Esophagus muscularis mucosa (tissue), 4 donors: ENCODE data around the gene ATP2A3. TPM values are rescaled to one million over a fixed set of nuclear protein-coding genes. Genes with fewer than 3 reads are reported as not detected.
A peak's percentile ranks its signal among the peaks of the same experiment; 100 is the strongest.

ENCODE experiments used
- DNase-seq: peaks from one replicate; pipeline ENCODE4 v3.0.0-alpha.2; 2017; ENCODE audit errors: extremely low spot score
- H3K27ac ChIP-seq, 4 donors: fragments of 200-600 bp; sonication (generic); replicated peaks in 1 of 4; 1 replicate in 3 of 4; 2 replicates in 1 of 4; pipeline ENCODE4 v1.5.1; 2016 to 2019; ENCODE audit warnings: mild to moderate bottlenecking in 1 of 4
- H3K27me3 ChIP-seq, 4 donors: fragments of 200-600 bp; sonication (generic); one replicate each; pipeline versions ENCODE4 v1.5.1 to v1.6.0; 2016 to 2019
- H3K36me3 ChIP-seq, 4 donors: fragments of 200-600 bp; sonication (generic); one replicate each; pipeline ENCODE4 v1.5.1; 2016 to 2019
- H3K4me1 ChIP-seq, 4 donors: fragments of 200-600 bp; sonication (generic); one replicate each; pipeline ENCODE4 v1.5.1; 2016 to 2019
- H3K4me3 ChIP-seq, 4 donors: fragments of 200-600 bp; sonication (generic); 1 replicate in 2 of 4; 2 replicates in 2 of 4; pipeline ENCODE4 v1.5.1; 2016 to 2019; ENCODE audit warnings: mild to moderate bottlenecking in 4 of 4, moderate library complexity in 1 of 4
- H3K9me3 ChIP-seq, 4 donors: fragments of 200-600 bp; sonication (generic); 1 replicate in 3 of 4; 2 replicates in 1 of 4; pipeline ENCODE4 v1.5.1; 2016 to 2019
- CTCF ChIP-seq, 3 experiments: fragments of 200-600 bp in 2 of 3; fragments of 450-650 bp in 1 of 3; sonication (generic) in 2 of 3; IDR thresholded peaks; one replicate each; pipeline ENCODE4 v1.5.1; 2017 to 2019; ENCODE audit warnings: antibody characterized with exemption in 3 of 3, mild to moderate bottlenecking in 2 of 3, moderate library complexity in 1 of 3
- EP300 ChIP-seq: sonication (generic); formaldehyde crosslinking; IDR thresholded peaks from one replicate; pipeline ENCODE4 v1.6.1; 2017; ENCODE audit warnings: antibody characterized with exemption
- POLR2A ChIP-seq: fragments of 450-650 bp; IDR thresholded peaks from one replicate; pipeline ENCODE4 v1.6.1; 2017; ENCODE audit warnings: antibody characterized with exemption, moderate library complexity, mild to moderate bottlenecking, low read depth
- POLR2AphosphoS5 ChIP-seq, 2 donors: sonication (generic); formaldehyde crosslinking; IDR thresholded peaks; one replicate each; pipeline ENCODE4 v1.6.1; 2017; ENCODE audit warnings: antibody characterized with exemption in 2 of 2
- WGBS: methylation state at CpG from one replicate; pipeline ENCODE4 v1.1.5; 2018; 5-methylcytosine and 5-hydroxymethylcytosine counted together
- intact Hi-C: fragments of 100-400 bp; cut with DNase I; formaldehyde crosslinking; loops from one replicate; pipeline ENCODE4 v1.15.1; 2023
- total RNA-seq, 4 donors: library from RNA; depleted of rRNA; stranded (reverse); fragments of >200 nt; gene quantifications; one replicate each; pipeline versions ENCODE4 v1.1.0 to v1.2.1, GENCODE V29; 2016

ATP2A3 gene
- total RNA-seq, 4 donors from 2014 or later, result 17.9 to 35.4 (median 24.8) TPM

GRCh38 chr17:3981455-3981854 lies 17.2 kb upstream of the ATP2A3 start:
- Histone ChIP-seq H3K27me3 (peaks cover 0 to 7% (median 0%) of the 10 kb centered on the region in 4 donors), H3K27ac (no peak overlapping the region), H3K4me1 (peaks cover 30 to 36% (median 34%) of the 10 kb centered on the region in 4 donors), H3K9me3 (peaks cover 0 to 10% (median 5%) of the 10 kb centered on the region in 4 donors), H3K36me3 (no peaks in the 10 kb centered on the region), H3K4me3 (no peak overlapping the region)
- intact Hi-C loops, result no loop called here
- no peak for DNase-seq
- TF ChIP-seq POLR2AphosphoS5 (IDR thresholded peaks at IDR 0.05) (no peak), CTCF (IDR thresholded peaks at IDR 0.05) (no peak), POLR2A (no peak), EP300 (no peak)
- 84% methylated on average over 23 of the region's 23 CpGs for WGBS

- Histone ChIP-seq H3K27ac (no peak overlapping the region), H3K36me3 (no peaks in the 10 kb centered on the region), H3K27me3 (peaks cover 0 to under 1% (median 0%) of the 10 kb centered on the region in 4 donors), H3K4me3 (no peak overlapping the region), H3K4me1 (peaks cover 27 to 37% (median 33%) of the 10 kb centered on the region in 4 donors), H3K9me3 (peaks cover 0 to 10% (median 5%) of the 10 kb centered on the region in 4 donors)
- 76% methylated on average over 19 of the region's 19 CpGs for WGBS
- intact Hi-C loops, result no loop called here
- no peak for TF ChIP-seq EP300
- TF ChIP-seq CTCF (IDR thresholded peaks at IDR 0.05), result no peak
- TF ChIP-seq POLR2AphosphoS5 (IDR thresholded peaks at IDR 0.05), result no peak
- no peak for TF ChIP-seq POLR2A
- DNase-seq, result no peak
Measured at GRCh38 chr17:3980381-3981014, 16.3 kb upstream of the ATP2A3 start.

GRCh38 chr17:3979290-3979611 lies 15.0 kb upstream of the ATP2A3 start:
- DNase-seq, result no peak
- H3K27me3 ChIP-seq, result no peaks in the 10 kb centered on the region
- H3K36me3 ChIP-seq, result no peaks in the 10 kb centered on the region
- TF ChIP-seq POLR2A, result no peak
- TF ChIP-seq CTCF (IDR thresholded peaks at IDR 0.05), result no peak
- TF ChIP-seq POLR2AphosphoS5 (IDR thresholded peaks at IDR 0.05), result no peak
- TF ChIP-seq EP300, result no peak
- H3K27ac ChIP-seq, result no peak overlapping the region
- H3K4me1 ChIP-seq, result peaks cover 25 to 37% (median 32%) of the 10 kb centered on the region in 4 donors
- intact Hi-C loops, result no loop called here
- H3K4me3 ChIP-seq, result no peak overlapping the region
- peaks cover 0 to 18% (median 13%) of the 10 kb centered on the region in 4 donors for H3K9me3 ChIP-seq
- WGBS, result 98% methylated on average over 4 of the region's 4 CpGs

GRCh38 chr17:3978421-3979289 lies 14.4 kb upstream of the ATP2A3 start:
- H3K27ac ChIP-seq, result peak overlapping the region in 2 of 4 donors; percentile 31 to 34
- peaks cover 0 to 18% (median 13%) of the 10 kb centered on the region in 4 donors for H3K9me3 ChIP-seq
- DNase-seq, result no peak
- H3K4me1 ChIP-seq, result peaks cover 25 to 32% (median 27%) of the 10 kb centered on the region in 4 donors
- 63% methylated on average over 6 of the region's 6 CpGs for WGBS
- TF ChIP-seq POLR2AphosphoS5 (IDR thresholded peaks at IDR 0.05) (peak; percentile 35 to 62), EP300 (no peak), CTCF (IDR thresholded peaks at IDR 0.05) (no peak), POLR2A (no peak)
- H3K4me3 ChIP-seq, result no peak overlapping the region
- intact Hi-C loops, result no loop called here
- H3K36me3 ChIP-seq, result no peaks in the 10 kb centered on the region
- no peaks in the 10 kb centered on the region for H3K27me3 ChIP-seq
